Fibroblast of pulmonary artery (primary cell): ENCODE data around the gene OR5AL1.
"Not testable (repeated sequence)": the region's sequence is repeated elsewhere in the genome, so short reads cannot be mapped to it uniquely, and the experiment has no call there.

Experiments
- DNase-seq: peaks from one replicate; pipeline ENCODE4 v3.0.0-alpha.2; 2010; ENCODE audit warnings: low read depth
- H3K4me3 ChIP-seq: replicated peaks from 2 replicates; pipeline ENCODE4 v1.5.1; 2011; ENCODE audit warnings: low read depth, mild to moderate bottlenecking, control low read depth, low read length, moderate library complexity
- CTCF ChIP-seq: IDR thresholded peaks from 2 replicates; pipeline ENCODE4 v1.5.1; 2011; ENCODE audit warnings: mild to moderate bottlenecking, control low read depth, low read length, inconsistent platforms; ENCODE audit errors: missing control alignments

The OR5AL1 gene

GRCh38 chr11:56412396-56412795, at the start of gene OR5AL1:
OR5AL1 (plus strand) TSS chr11:56412696.
- no peak for TF ChIP-seq CTCF
- no peak for DNase-seq
- no peak within 1 kb of the TSS for H3K4me3 ChIP-seq

GRCh38 chr11:56375324-56375723, 37.2 kb upstream of the OR5AL1 start, which contains the start of gene OR8U1:
OR8U1 (plus strand) TSS chr11:56375624; CDS start chr11:56375624, 0 bp downstream.
- no peak within 1 kb of the TSS for H3K4me3 ChIP-seq
- no peak for TF ChIP-seq CTCF
- no peak for DNase-seq

GRCh38 chr11:56380120-56380519, 32.4 kb upstream of the OR5AL1 start:
- no peak for DNase-seq
- TF ChIP-seq CTCF, result no peak
- H3K4me3 ChIP-seq, result no peak overlapping the region

- no peak overlapping the region for H3K4me3 ChIP-seq
- no peak for TF ChIP-seq CTCF
- DNase-seq, result no peak
Observed at GRCh38 chr11:56394381-56394780, 18.1 kb upstream of the OR5AL1 start.

GRCh38 chr11:56396047-56396446, 16.4 kb upstream of the OR5AL1 start:
- no peak for TF ChIP-seq CTCF
- no peak overlapping the region for H3K4me3 ChIP-seq
- no peak for DNase-seq

GRCh38 chr11:56401858-56402461, 10.5 kb upstream of the OR5AL1 start:
- H3K4me3 ChIP-seq, DNase-seq: not testable (repeated sequence)

- no peak for TF ChIP-seq CTCF
- no peak overlapping the region for H3K4me3 ChIP-seq
Observed at GRCh38 chr11:56404393-56404792, 8.1 kb upstream of the OR5AL1 start.

More at GRCh38 chr11:56404393-56404792, 8.1 kb upstream of the OR5AL1 start:
- no peak for DNase-seq
